G401 (cell line): ENCODE results near the gene ASAP2. TPM values are rescaled to one million over a fixed set of nuclear protein-coding genes. Genes with fewer than 3 reads are reported as not detected.

Experiments
- DNase-seq: peaks from one replicate; pipeline ENCODE4 v3.0.0-alpha.2; 2015; ENCODE audit warnings: low spot score
- in situ Hi-C: cut with HindIII; loops from 2 replicates; pipeline ENCODE4 v1.10.0; 2016; ENCODE audit warnings: low sequenced_read_pairs, mixed read lengths
- total RNA-seq: library from RNA; depleted of rRNA; stranded (reverse); fragments of >200 nt; shearing (Covaris generic); gene quantifications from 2 replicates; pipeline ENCODE4 v1.2.3, GENCODE V29; 2014

The ASAP2 gene
- total RNA-seq, 1 experiment from 2014 or later, result 7.1 TPM

DNA sequence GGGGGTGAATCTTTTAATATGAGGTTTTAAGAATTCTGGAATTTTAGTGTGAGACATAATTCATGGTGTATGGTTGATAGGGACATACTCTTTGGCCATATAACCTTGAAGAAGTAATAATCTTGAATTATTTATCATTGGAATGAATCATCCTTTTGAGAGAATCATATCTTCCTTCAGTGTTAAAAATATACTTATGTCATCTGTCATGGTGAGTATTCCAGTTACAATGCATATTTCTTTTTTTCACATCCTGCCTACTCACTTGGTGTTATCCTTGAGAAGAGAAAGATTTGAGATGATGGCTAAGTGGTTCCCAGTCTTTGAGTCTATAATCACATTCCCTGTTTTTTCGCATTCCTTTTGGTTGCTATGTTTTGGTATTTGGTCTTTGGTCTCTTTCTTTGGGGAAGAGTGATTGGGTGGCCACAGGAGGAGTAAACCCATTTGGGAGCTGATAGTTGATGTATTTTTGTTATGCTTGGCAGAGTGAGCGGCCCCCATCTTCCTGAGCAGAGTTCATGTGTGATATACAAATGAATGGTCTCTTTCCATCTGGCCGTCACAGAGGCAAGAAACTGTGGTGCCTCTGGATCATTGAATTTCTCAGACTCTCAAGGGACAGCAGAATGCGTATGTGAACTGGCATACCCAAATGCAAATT is 21.6 kb downstream of the ASAP2 start:
- DNase-seq, result no peak
- in situ Hi-C loops, result no loop called here

GRCh38 chr2:9228781-9229469 is 22.3 kb downstream of the ASAP2 start:
- DNase-seq, result no peak
- in situ Hi-C loops, result no loop called here

DNA sequence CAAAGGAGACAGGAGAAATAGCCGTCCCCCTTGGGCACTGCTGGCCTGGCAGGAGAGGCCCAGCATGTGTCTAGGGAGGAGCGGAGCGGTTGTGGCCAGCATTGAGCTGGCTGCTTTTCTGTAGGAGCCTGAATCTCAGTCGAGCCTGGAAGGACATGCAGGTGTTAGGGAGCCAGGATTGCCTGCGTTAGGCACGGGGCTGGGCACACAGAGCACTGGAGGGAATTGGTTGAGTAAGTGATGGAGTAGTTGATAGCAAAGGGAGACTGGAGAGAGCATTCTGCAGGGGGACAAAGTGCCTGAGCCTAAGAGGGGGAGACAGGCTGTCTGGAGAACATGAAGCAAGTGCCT is 22.8 kb downstream of the ASAP2 start:
- in situ Hi-C loops, result no loop called here
- DNase-seq, result no peak

DNA sequence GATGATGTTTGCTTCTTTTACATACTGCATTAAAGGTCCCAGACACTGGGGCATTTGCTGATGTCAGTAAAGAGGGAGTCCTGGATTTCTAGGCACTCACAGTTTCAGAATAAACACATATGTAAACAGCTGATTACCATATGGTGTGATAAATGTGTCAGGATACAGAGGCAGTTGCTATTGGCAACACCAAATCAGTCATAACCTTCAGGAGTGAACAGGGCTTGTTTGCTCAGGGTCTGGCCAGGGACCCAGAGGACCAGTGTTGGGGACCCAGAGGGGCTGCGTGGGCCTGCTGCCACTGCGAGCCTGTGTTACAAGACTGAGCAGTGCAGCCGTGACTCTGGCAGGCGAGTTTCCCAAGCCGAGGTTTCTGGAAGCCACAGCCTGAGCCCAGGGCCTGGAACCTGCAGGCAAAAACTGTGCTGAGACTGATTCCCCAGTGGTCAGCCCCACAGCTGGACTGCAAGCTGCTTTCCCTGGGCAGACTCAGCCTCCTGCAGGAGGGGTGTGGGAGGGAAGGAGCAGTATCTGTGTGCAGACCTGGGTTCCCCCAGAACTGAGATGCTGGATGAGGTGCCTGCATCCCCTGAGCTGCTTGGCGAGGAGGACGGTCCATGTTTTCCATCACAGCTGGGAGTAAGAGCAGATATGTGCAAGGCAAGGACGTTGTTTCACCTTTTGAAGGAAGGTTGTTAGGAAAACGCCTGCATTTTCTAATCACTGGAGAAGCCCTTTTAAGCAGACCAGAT is 23.6 kb downstream of the ASAP2 start:
- peak; percentile 61 for DNase-seq
- in situ Hi-C loops, result no loop called here

GRCh38 chr2:9230881-9231280 is 24.3 kb downstream of the ASAP2 start:
- DNase-seq, result peak; percentile 65
- in situ Hi-C loops, result no loop called here

- peak; percentile 70 for DNase-seq
- in situ Hi-C loops, result no loop called here
These were observed 24.9 kb downstream of the ASAP2 start for GRCh38 chr2:9231291-9232165.

GRCh38 chr2:9232166-9232479 is 25.5 kb downstream of the ASAP2 start:
- in situ Hi-C loops, result no loop called here
- DNase-seq, result no peak

DNA sequence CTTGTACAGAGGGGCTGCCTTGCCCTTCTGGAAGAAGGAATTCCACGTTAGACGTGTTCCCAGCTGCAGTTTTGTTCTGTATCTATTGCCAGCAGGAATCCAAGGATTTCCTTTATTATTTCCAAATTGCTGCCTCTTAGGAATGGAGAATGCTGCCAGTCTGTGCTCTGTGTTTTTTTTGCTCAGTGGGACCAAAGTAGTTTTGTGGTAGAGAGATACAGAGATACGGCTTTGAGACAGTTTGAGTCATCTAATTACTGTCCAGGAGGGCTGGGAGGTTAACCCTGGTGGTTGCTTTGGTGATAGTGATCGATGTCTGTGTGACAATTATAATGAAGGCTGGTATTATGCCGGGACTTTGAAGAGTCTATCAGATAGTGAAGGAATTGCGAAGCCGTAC is 26.3 kb downstream of the ASAP2 start:
- no peak for DNase-seq
- in situ Hi-C loops, result no loop called here

DNA sequence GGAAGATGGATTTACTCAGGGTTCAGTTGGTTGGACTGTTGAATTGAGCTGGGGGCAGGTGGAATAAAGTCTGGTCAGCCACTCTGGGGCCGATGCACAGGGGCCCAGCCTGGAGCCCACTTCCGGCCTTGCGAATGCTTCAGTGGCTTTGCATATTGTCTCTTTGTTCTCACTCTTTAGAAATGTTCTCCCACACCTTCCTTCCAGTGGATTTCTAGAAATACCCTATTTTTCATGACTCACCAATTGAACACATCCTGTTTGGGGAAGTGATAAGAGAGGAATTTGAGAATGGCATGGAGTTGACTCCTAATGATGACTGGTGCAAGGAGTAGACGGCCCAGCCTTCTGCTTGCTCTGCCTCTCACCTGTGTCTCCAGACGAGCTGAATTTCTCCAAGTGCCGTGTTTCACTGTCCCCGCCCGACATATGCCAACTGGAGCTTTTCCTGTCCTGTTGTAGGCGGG is 28.1 kb downstream of the ASAP2 start:
- peak; percentile 81 for DNase-seq
- in situ Hi-C loops, result no loop called here

- no peak for DNase-seq
- in situ Hi-C loops, result no loop called here
These were observed 28.8 kb downstream of the ASAP2 start for GRCh38 chr2:9235147-9236044.

DNA sequence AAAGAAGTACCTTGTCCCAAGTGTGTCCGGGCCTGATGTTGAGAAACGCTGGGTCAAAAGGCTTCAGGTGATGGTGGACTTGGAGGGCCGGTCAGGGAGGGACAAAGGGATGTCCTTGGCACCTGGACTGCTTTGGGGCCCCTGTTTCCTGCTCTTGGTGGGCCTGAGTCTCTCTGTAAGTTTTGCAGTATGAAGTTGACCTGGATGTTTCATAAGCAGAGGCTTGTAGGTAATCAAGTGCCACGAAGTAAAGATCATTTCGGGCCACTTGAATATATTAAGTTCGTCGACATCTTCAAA is 29.4 kb downstream of the ASAP2 start:
- in situ Hi-C loops, result no loop called here

GRCh38 chr2:9236867-9237266 is 30.3 kb downstream of the ASAP2 start:
- in situ Hi-C loops, result no loop called here
- no peak for DNase-seq

More for the DNA sequence above, 29.4 kb downstream of the ASAP2 start:
- no peak for DNase-seq

GRCh38 chr2:9237831-9238230 is 31.2 kb downstream of the ASAP2 start:
- no peak for DNase-seq
- in situ Hi-C loops, result no loop called here

- in situ Hi-C loops, result no loop called here
- peak; percentile 95 for DNase-seq
These were observed 32.1 kb downstream of the ASAP2 start for GRCh38 chr2:9238591-9239326.

DNA sequence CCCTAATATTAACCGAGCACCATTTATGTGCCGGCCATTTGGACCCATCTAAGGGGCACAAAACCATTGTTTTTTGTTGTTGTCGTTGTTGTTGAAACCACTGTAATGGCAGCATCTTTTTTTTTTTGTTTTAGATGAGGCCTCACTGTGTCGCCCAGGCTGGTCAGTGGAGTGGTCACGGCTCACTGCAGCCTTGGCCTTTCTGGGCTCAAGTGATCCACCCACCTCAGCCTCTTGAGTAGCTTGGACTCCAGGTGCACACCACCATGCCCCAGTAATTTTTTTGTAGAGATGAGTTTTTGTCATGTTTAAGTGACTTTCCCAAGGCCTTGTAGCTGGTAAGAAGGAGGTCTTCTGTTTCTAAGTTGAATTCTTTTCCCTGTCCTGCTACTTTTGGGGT is 33.0 kb downstream of the ASAP2 start:
- DNase-seq, result no peak
- in situ Hi-C loops, result no loop called here

DNA sequence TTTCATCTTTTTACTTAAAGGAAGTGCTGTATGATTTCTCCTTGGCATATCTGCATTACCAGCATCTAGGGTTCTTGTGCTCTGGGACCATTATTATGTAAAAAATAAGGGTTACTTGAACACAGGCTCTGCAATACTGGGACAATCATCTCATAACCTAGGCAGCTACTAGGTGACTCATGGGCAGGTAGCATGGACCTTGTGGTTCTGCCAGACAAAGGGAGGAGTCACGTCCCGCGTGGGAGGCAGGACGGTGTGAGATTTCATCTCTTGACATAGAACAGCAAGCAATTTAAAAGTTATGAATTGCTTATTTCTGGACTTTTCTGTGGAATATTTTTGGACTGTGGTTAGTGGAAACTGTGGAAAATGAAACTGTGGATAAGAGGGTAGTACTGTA is 34.1 kb downstream of the ASAP2 start:
- in situ Hi-C loops, result no loop called here
- no peak for DNase-seq

DNA sequence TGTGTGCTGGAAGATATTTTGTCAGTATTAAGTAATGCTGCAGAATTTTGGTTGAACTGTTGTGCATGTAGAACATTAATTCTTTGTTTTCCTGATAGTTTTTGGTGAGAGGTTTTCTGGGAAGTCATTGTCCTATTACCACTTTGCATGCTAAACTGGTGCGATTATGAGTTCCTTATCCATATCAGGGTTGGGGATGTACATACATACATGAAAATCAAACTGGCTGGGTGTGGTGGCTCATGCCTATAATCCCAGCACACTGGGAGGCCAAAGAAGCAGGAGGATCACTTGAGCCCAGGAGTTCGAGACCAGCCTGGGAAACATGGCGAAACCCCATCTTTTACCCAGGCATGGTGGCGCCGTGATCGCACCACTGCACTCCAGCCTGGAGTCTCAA is 34.6 kb downstream of the ASAP2 start:
- no peak for DNase-seq
- in situ Hi-C loops, result no loop called here

DNA sequence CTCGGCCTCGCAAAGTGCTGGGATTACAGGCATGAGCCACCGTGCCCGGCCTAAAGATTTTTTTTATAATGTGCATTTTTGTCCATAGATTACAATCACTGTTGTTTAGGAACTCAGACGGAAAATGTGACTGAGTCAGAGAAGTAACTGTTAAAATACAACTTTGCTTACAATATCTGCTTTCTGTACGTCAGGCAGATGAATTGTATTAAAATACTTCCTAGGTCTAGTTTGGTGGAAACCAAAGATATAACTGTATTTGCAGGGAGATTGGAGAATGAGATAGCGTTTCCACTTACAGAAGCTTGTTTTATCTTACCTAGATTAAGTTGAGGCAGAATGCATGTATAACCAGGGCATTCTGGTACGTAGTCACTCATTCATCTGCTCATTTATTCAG is 36.7 kb downstream of the ASAP2 start:
- in situ Hi-C loops, result no loop called here
- DNase-seq, result no peak
